ENCODE results near the gene C2orf15. TPM values are rescaled to one million over a fixed set of nuclear protein-coding genes. Genes with fewer than 3 reads are reported as not detected.

Gene C2orf15
- total RNA-seq, 1 donor from 2014 or later = 0.30 TPM

Other genes starting within 250 kb of the C2orf15 start
- gene CRACDL, start 205.5 kb upstream of the C2orf15 start, total RNA-seq = 4.0 TPM
- 4.7 TPM for gene TSGA10, start 13.2 kb downstream of the C2orf15 start, total RNA-seq
- 7.1 TPM for gene LIPT1, start 13.3 kb downstream of the C2orf15 start, total RNA-seq
- gene MITD1, start 39.4 kb downstream of the C2orf15 start, total RNA-seq = 13.8 TPM
- gene MRPL30, start 39.5 kb downstream of the C2orf15 start, total RNA-seq = 38.0 TPM
- not detected for gene LYG2, start 114.0 kb downstream of the C2orf15 start, total RNA-seq
- 0.77 TPM for gene LYG1, start 159.5 kb downstream of the C2orf15 start, total RNA-seq
- 20.8 TPM for gene TXNDC9, start 194.6 kb downstream of the C2orf15 start, total RNA-seq
- 89.4 TPM for gene EIF5B, start 195.7 kb downstream of the C2orf15 start, total RNA-seq